PFSK-1 (cell line): ENCODE data around the gene KCNJ2.

Source experiments
- POLR2AphosphoS5 ChIP-seq: IDR thresholded peaks from 2 replicates; pipeline ENCODE4 v1.6.1; 2012; ENCODE audit warnings: low read depth, mild to moderate bottlenecking, control low read depth, low read length, moderate library complexity
- REST ChIP-seq, 2 experiments: IDR thresholded peaks; 2 replicates each; pipeline versions ENCODE4 v1.6.1 to v1.8.0; 2011 to 2012; ENCODE audit warnings: low read depth in 2 of 2, low read length in 2 of 2, control low read depth in 1 of 2, inconsistent platforms in 1 of 2, mild to moderate bottlenecking in 1 of 2, moderate library complexity in 1 of 2; ENCODE audit not compliant: insufficient read depth in 1 of 2
- SIN3A ChIP-seq: IDR thresholded peaks from 2 replicates; pipeline ENCODE4 v1.6.1; 2012; ENCODE audit warnings: mild to moderate bottlenecking, low read length, moderate library complexity, borderline replicate concordance; ENCODE audit not compliant: insufficient read depth
- TAF1 ChIP-seq: IDR thresholded peaks from 2 replicates; pipeline ENCODE4 v1.6.1; 2012; ENCODE audit warnings: low read length, control low read depth, borderline replicate concordance; ENCODE audit not compliant: insufficient read depth

- no peak for TF ChIP-seq POLR2AphosphoS5
- TF ChIP-seq TAF1, result no peak
- TF ChIP-seq REST (IDR thresholded peaks at IDR 0.05; ENCODE audit: insufficient read depth in 1 of 2, low read depth in 2 of 2, low read length in 2 of 2), result no peak
- no peak for TF ChIP-seq SIN3A
Observed at GRCh38 chr17:70166615-70167014, 2.7 kb upstream of the KCNJ2 start.
